A549 (cell line): ENCODE data around the gene MAPK8IP3. TPM values are rescaled to one million over a fixed set of nuclear protein-coding genes. Genes with fewer than 3 reads are reported as not detected.

Experiments
- ATAC-seq, 2 experiments: fragments of 200-7000 bp in 1 of 2; fragments of >200 bp in 1 of 2; cut with Nextera tagmentation in 1 of 2; cut with Tn5 transposase in 1 of 2; 3 replicates each; pipeline versions ENCODE4 v1.8.0 to v1.9.1; 2018 to 2020; ENCODE audit warnings: mild to moderate bottlenecking in 1 of 2, moderate library complexity in 1 of 2
- CTCF ChIA-PET: fragments of 300-600 bp; sonication (Branson Sonifier 250); formaldehyde crosslinking; extraction: SDS; loops from one replicate; lab custom pipeline; 2021; ENCODE audit warnings: antibody characterized with exemption, inconsistent platforms; lab: Yijun Ruan, JAX
- POLR2A ChIA-PET: fragments of 350-600 bp; formaldehyde crosslinking; extraction: SDS; loops from one replicate; lab custom pipeline; 2021; ENCODE audit warnings: antibody characterized with exemption, inconsistent platforms; lab: Yijun Ruan, JAX
- DNase-seq, 2 experiments: peaks; one replicate each; pipeline versions ENCODE4 v3.0.0 to v3.0.0-alpha.2; 2011 to 2016; ENCODE audit warnings: low read depth in 1 of 2, low spot score in 1 of 2
- FAIRE-seq: peaks from 2 replicates; lab custom pipeline; 2011; peaks lifted over from hg19 to GRCh38; lab: Jason Lieb, UNC
- H3K27ac ChIP-seq, 2 experiments: fragments of >200 bp; sonication (Bioruptor Twin); formaldehyde crosslinking; 3 replicates each; pipeline ENCODE4 v1.5.1; 2016 to 2017
- H3K4me1 ChIP-seq: fragments of >200 bp; sonication (Bioruptor Twin); formaldehyde crosslinking; 3 replicates; pipeline ENCODE4 v1.6.1; 2016
- H3K4me2 ChIP-seq: fragments of >200 bp; sonication (Bioruptor Twin); formaldehyde crosslinking; 3 replicates; pipeline ENCODE4 v1.6.1; 2016
- H3K4me3 ChIP-seq: fragments of >200 bp; sonication (Bioruptor Twin); formaldehyde crosslinking; 3 replicates; pipeline ENCODE4 v1.5.1; 2016
- H3K9me3 ChIP-seq: fragments of >200 bp; sonication (Bioruptor Twin); formaldehyde crosslinking; 3 replicates; pipeline ENCODE4 v1.6.1; 2016
- CBX8 ChIP-seq: fragments of 200-600 bp; sonication (generic); IDR thresholded peaks from 2 replicates; pipeline ENCODE4 v1.6.1; 2016
- CEBPB ChIP-seq, 2 experiments: fragments of >200 bp in 1 of 2; sonication (Bioruptor Twin) in 1 of 2; formaldehyde crosslinking in 1 of 2; IDR thresholded peaks; 2 replicates each; pipeline ENCODE4 v1.6.1; 2012 to 2016
- CHD4 ChIP-seq: fragments of 200-600 bp; sonication (generic); IDR thresholded peaks from 2 replicates; pipeline ENCODE4 v1.6.1; 2016; ENCODE audit warnings: antibody characterized with exemption, mild to moderate bottlenecking, borderline replicate concordance
- EHF ChIP-seq: fragments of 250-450 bp; sonication (Bioruptor Pico); IDR thresholded peaks from 2 replicates; pipeline ENCODE4 v1.5.0; 2020; ENCODE audit warnings: mild to moderate bottlenecking
- FOXS1 ChIP-seq: fragments of 250-450 bp; sonication (Bioruptor Pico); IDR thresholded peaks from 2 replicates; pipeline ENCODE4 v1.5.0; 2020; ENCODE audit warnings: mild to moderate bottlenecking, moderate library complexity
- GATA3 ChIP-seq: IDR thresholded peaks from 2 replicates; pipeline ENCODE4 v1.6.1; 2012; ENCODE audit warnings: borderline replicate concordance
- HDAC2 ChIP-seq: fragments of 200-600 bp; sonication (generic); IDR thresholded peaks from 2 replicates; pipeline ENCODE4 v1.6.1; 2016
- HOXA7 ChIP-seq: fragments of 250-450 bp; sonication (Bioruptor Pico); IDR thresholded peaks from 2 replicates; pipeline ENCODE4 v1.5.0; 2020; ENCODE audit warnings: mild to moderate bottlenecking, moderate library complexity
- HOXB13 ChIP-seq: fragments of 250-450 bp; sonication (Bioruptor Pico); IDR thresholded peaks from 2 replicates; pipeline ENCODE4 v1.5.0; 2020; ENCODE audit warnings: low read depth, mild to moderate bottlenecking, moderate library complexity
- JUN ChIP-seq, 2 experiments: fragments of >200 bp; sonication (Bioruptor Twin); formaldehyde crosslinking; IDR thresholded peaks; 2 replicates in 1 of 2; 3 replicates in 1 of 2; pipeline ENCODE4 v1.6.1; 2016 to 2017
- JUNB ChIP-seq: fragments of >200 bp; sonication (Bioruptor Twin); formaldehyde crosslinking; IDR thresholded peaks from 2 replicates; pipeline ENCODE4 v1.6.1; 2016
- KDM1A ChIP-seq: fragments of 200-600 bp; sonication (generic); IDR thresholded peaks from 2 replicates; pipeline ENCODE4 v1.6.1; 2016; ENCODE audit warnings: low read depth, mild to moderate bottlenecking
- KDM5A ChIP-seq: fragments of 200-600 bp; sonication (generic); IDR thresholded peaks from 2 replicates; pipeline ENCODE4 v1.6.1; 2016; ENCODE audit warnings: antibody characterized with exemption, mild to moderate bottlenecking
- MAFK ChIP-seq: fragments of 450-650 bp; IDR thresholded peaks from 2 replicates; pipeline ENCODE4 v1.6.1; 2014; ENCODE audit not compliant: partially characterized antibody
- MAZ ChIP-seq: fragments of 150-350 bp; IDR thresholded peaks from 2 replicates; pipeline ENCODE4 v1.6.1; 2014; ENCODE audit warnings: antibody characterized with exemption, low read depth, low read length, borderline replicate concordance
- NPAS2 ChIP-seq: fragments of 250-450 bp; sonication (Bioruptor Pico); IDR thresholded peaks from 2 replicates; pipeline ENCODE4 v1.8.0; 2022; ENCODE audit warnings: mild to moderate bottlenecking, moderate library complexity, borderline replicate concordance
- RCOR1 ChIP-seq: fragments of 150-350 bp; IDR thresholded peaks from 2 replicates; pipeline ENCODE4 v1.6.1; 2014; ENCODE audit warnings: antibody characterized with exemption, low read length, low read depth
- ZC3H11A ChIP-seq: fragments of 450-650 bp; IDR thresholded peaks from 2 replicates; pipeline ENCODE4 v1.6.1; 2014; ENCODE audit warnings: antibody characterized with exemption, mild to moderate bottlenecking
- ZFP36 ChIP-seq: fragments of 450-650 bp; IDR thresholded peaks from 2 replicates; pipeline ENCODE4 v1.6.1; 2014; ENCODE audit warnings: borderline replicate concordance; ENCODE audit not compliant: partially characterized antibody
- ZNF302 ChIP-seq: fragments of 250-450 bp; sonication (Bioruptor Pico); IDR thresholded peaks from 2 replicates; pipeline ENCODE4 v1.9.0; 2021; ENCODE audit warnings: inconsistent platforms, mild to moderate bottlenecking, moderate library complexity
- ZSCAN20 ChIP-seq: fragments of 250-450 bp; sonication (Bioruptor Pico); IDR thresholded peaks from 2 replicates; pipeline ENCODE4 v1.8.0; 2022; ENCODE audit warnings: mild to moderate bottlenecking, moderate library complexity
- WGBS: methylation state at CpG from one replicate; pipeline ENCODE4 v1.1.6; 2017; ENCODE audit errors: missing lambda C conversion rate; 5-methylcytosine and 5-hydroxymethylcytosine counted together
- polyA plus RNA-seq, 4 experiments: library from polyadenylated mRNA; depleted of rRNA in 3 of 4; stranded (reverse); fragments of >200 nt; fragmentation: RNase III in 1 of 4; extraction: RNeasy Plus Mini Kit Qiagen cat#74134 plus additional on column Dnase treatment in 1 of 4; gene quantifications; 2 replicates in 3 of 4; 3 replicates in 1 of 4; pipeline ENCODE4 v1.2.3, GENCODE V29; 2011 to 2017
- TF ChIP-seq, protein P1 (sequence below): fragments of >200 bp; sonication (Bioruptor Twin); formaldehyde crosslinking; IDR thresholded peaks from 2 replicates; pipeline ENCODE4 v1.6.1; 2016
- TF ChIP-seq, protein P2 (sequence below): fragments of >200 bp; sonication (Bioruptor Twin); formaldehyde crosslinking; IDR thresholded peaks from 3 replicates; pipeline ENCODE4 v1.6.1; 2016
- TF ChIP-seq, protein P3 (sequence below): fragments of 150-350 bp; IDR thresholded peaks from 2 replicates; pipeline ENCODE4 v1.6.1; 2014; ENCODE audit warnings: low read depth, mild to moderate bottlenecking, low read length
- TF ChIP-seq, protein P4 (sequence below): fragments of 250-450 bp; sonication (Bioruptor Pico); IDR thresholded peaks from 2 replicates; pipeline ENCODE4 v1.5.0; 2020; ENCODE audit warnings: low read depth, mild to moderate bottlenecking, moderate library complexity
- TF ChIP-seq, protein P5 (sequence below): IDR thresholded peaks from 2 replicates; pipeline ENCODE4 v1.6.1; 2012
- TF ChIP-seq, protein P6 (sequence below): IDR thresholded peaks from 2 replicates; pipeline ENCODE4 v1.6.1; 2012; ENCODE audit warnings: low read depth, borderline replicate concordance
- TF ChIP-seq, protein P7 (sequence below): fragments of 250-450 bp; sonication (Bioruptor Pico); IDR thresholded peaks from 2 replicates; pipeline ENCODE4 v1.5.0; 2021; ENCODE audit warnings: mild to moderate bottlenecking, moderate library complexity, borderline replicate concordance

MAPK8IP3 gene
- polyA plus RNA-seq, 2 of the 4 experiments (the other 2 are of a cell fraction): 12.0 to 53.3 TPM

DNA sequence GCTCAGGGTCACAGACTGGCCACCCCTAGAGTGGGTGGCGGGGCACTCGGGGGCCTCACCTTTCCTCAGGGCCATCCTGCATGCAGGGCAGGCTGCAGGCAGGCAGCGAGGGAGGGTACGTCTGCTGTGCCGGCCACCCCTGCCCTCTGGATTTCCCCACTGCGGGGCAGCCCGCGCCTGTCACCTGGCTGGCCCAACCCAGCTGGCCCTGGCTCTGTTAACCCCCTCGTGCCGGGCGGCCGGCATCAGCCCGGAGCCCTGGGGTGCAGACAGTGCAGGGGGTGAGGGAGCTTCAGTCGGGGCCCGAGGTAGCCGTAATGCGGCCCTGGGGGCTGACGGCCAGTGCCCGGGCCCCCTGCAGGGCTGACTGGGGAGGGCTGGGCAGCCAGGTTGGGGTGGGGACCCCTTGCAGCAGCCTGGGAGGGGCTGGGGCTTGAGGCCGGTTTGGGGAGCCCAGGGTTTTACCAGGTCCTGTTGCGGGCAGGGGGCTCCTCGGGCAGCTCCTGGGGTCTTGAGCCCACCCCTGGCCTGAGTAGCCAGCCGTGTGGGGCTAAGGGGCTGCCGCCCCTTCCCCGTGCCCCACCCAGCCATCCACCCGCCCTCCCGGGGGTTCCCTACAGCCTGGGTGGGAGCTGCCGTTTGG, 87.7 kb downstream of the MAPK8IP3 start, which contains the start of gene IGFALS:
IGFALS (minus strand) TSS at position 128 of the 643 bp plus-strand sequence; CDS start at position 75, 53 bp downstream.
- TF ChIP-seq, protein P1, sequence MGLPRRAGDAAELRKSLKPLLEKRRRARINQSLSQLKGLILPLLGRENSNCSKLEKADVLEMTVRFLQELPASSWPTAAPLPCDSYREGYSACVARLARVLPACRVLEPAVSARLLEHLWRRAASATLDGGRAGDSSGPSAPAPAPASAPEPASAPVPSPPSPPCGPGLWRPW: no peak
- TF ChIP-seq JUNB (no peak), HDAC2 (no peak), JUN (IDR thresholded peaks at IDR 0.05) (no peak), EHF (CRISPR knock-in tag) (no peak), MAZ (no peak), KDM1A (no peak), ZFP36 (no peak), MAFK (no peak), GATA3 (no peak), KDM5A (no peak), ZC3H11A (no peak), CHD4 (no peak), NPAS2 (CRISPR knock-in tag) (no peak), CBX8 (no peak)
- TF ChIP-seq, protein P2, sequence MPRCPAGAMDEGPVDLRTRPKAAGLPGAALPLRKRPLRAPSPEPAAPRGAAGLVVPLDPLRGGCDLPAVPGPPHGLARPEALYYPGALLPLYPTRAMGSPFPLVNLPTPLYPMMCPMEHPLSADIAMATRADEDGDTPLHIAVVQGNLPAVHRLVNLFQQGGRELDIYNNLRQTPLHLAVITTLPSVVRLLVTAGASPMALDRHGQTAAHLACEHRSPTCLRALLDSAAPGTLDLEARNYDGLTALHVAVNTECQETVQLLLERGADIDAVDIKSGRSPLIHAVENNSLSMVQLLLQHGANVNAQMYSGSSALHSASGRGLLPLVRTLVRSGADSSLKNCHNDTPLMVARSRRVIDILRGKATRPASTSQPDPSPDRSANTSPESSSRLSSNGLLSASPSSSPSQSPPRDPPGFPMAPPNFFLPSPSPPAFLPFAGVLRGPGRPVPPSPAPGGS: no peak
- TF ChIP-seq, protein P3, sequence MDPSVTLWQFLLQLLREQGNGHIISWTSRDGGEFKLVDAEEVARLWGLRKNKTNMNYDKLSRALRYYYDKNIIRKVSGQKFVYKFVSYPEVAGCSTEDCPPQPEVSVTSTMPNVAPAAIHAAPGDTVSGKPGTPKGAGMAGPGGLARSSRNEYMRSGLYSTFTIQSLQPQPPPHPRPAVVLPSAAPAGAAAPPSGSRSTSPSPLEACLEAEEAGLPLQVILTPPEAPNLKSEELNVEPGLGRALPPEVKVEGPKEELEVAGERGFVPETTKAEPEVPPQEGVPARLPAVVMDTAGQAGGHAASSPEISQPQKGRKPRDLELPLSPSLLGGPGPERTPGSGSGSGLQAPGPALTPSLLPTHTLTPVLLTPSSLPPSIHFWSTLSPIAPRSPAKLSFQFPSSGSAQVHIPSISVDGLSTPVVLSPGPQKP: no peak
- TF ChIP-seq, protein P4, sequence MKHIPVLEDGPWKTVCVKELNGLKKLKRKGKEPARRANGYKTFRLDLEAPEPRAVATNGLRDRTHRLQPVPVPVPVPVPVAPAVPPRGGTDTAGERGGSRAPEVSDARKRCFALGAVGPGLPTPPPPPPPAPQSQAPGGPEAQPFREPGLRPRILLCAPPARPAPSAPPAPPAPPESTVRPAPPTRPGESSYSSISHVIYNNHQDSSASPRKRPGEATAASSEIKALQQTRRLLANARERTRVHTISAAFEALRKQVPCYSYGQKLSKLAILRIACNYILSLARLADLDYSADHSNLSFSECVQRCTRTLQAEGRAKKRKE: no peak
- TF ChIP-seq, protein P5, sequence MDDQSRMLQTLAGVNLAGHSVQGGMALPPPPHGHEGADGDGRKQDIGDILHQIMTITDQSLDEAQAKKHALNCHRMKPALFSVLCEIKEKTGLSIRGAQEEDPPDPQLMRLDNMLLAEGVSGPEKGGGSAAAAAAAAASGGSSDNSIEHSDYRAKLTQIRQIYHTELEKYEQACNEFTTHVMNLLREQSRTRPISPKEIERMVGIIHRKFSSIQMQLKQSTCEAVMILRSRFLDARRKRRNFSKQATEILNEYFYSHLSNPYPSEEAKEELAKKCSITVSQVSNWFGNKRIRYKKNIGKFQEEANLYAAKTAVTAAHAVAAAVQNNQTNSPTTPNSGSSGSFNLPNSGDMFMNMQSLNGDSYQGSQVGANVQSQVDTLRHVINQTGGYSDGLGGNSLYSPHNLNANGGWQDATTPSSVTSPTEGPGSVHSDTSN: no peak
- TF ChIP-seq, protein P6, sequence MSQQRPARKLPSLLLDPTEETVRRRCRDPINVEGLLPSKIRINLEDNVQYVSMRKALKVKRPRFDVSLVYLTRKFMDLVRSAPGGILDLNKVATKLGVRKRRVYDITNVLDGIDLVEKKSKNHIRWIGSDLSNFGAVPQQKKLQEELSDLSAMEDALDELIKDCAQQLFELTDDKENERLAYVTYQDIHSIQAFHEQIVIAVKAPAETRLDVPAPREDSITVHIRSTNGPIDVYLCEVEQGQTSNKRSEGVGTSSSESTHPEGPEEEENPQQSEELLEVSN: no peak
- TF ChIP-seq, all 56 proteins: peak for 0
- FAIRE-seq (no peak), DNase-seq (no peak), ATAC-seq (peak; percentile 19 to 28; a peak in 5 of 6 replicates)
- peaks cover 5% of the 10 kb centered on the region; the same call in 1 of the 3 replicates for H3K4me1 ChIP-seq
- ChIA-PET CTCF (interaction anchor here (1.1 to 1.6 kb wide), 4 partner anchors 11 to 30 kb away, joined by 3 to 7 read pairs (median 5); partner anchors contain the start of genes MRPS34 and NUBP2), POLR2A (interaction anchor here (1.8 kb wide), 1 partner anchor 11 kb away, joined by 9 read pairs; the partner anchor contains the start of genes NUBP2 and SPSB3)
- no peak within 1 kb of the TSS for H3K27ac ChIP-seq
- no peak within 1 kb of the TSS for H3K4me3 ChIP-seq
- 58% methylated on average over 8 of the region's 28 CpGs for WGBS
- peaks cover 11% of the 10 kb centered on the region; the same call in 2 of the 3 replicates for H3K9me3 ChIP-seq
- no peak within 1 kb of the TSS for H3K4me2 ChIP-seq

DNA sequence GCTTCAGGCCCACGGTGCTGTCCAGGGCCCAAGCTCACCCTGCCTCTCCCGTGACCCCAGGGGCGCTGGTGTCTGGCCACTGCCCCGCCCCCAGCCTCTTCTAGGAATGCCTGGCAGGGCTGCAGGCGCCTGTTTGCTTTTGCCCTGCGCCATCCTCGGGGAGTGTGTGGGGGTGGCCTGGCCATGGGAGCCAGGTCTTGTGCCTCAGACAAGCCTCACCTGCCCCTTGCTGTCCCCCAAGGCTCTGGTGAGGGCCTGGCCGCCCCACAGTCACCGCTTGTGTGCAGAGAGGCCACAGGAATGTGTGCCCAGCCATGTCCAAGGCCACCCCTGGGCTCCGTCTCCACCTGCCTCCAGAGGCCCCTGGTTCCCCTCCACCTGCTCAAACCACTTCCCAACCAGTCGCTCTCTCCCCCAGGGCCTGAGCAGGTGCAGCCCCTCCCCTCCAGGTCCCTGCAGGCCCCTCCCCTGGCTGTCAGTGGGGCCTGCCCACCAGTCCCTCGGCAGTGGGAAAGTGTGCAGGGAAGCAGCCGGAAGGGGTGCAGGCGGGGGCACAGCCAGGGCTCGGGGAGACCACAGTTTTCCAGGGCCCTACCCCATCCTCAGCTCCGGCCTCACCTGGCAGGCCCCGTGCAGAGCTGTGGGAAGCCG, 88.4 kb downstream of the MAPK8IP3 start:
- Histone ChIP-seq H3K4me3 (no peak overlapping the region), H3K4me1 (peaks cover 5% of the 10 kb centered on the region; the same call in 1 of the 3 replicates), H3K4me2 (no peak overlapping the region), H3K27ac (no peak overlapping the region), H3K9me3 (peaks cover 17% of the 10 kb centered on the region; the same call in 2 of the 3 replicates)
- CTCF ChIA-PET: interaction anchor here (1.6 kb wide), 1 partner anchor 21 kb away, joined by 6 read pairs; the partner anchor contains the start of gene MRPS34
- ATAC-seq: peak; percentile 17 to 35; a peak in 4 of 6 replicates
- WGBS: 81% methylated on average over 8 of the region's 18 CpGs
- no peak for DNase-seq
- POLR2A ChIA-PET: interaction anchor here (1.8 kb wide), 1 partner anchor 12 kb away, joined by 9 read pairs; the partner anchor contains the start of genes NUBP2 and SPSB3
- no peak for FAIRE-seq
- TF ChIP-seq ZSCAN20 (CRISPR knock-in tag): no peak
- TF ChIP-seq, protein P6: no peak
- no peak for TF ChIP-seq HOXA7
- no peak for TF ChIP-seq FOXS1 (CRISPR knock-in tag)
- TF ChIP-seq RCOR1: no peak
- no peak for TF ChIP-seq HOXB13 (CRISPR knock-in tag)
- no peak for TF ChIP-seq ZC3H11A
- no peak for TF ChIP-seq JUN (IDR thresholded peaks at IDR 0.05)
- TF ChIP-seq, protein P7, sequence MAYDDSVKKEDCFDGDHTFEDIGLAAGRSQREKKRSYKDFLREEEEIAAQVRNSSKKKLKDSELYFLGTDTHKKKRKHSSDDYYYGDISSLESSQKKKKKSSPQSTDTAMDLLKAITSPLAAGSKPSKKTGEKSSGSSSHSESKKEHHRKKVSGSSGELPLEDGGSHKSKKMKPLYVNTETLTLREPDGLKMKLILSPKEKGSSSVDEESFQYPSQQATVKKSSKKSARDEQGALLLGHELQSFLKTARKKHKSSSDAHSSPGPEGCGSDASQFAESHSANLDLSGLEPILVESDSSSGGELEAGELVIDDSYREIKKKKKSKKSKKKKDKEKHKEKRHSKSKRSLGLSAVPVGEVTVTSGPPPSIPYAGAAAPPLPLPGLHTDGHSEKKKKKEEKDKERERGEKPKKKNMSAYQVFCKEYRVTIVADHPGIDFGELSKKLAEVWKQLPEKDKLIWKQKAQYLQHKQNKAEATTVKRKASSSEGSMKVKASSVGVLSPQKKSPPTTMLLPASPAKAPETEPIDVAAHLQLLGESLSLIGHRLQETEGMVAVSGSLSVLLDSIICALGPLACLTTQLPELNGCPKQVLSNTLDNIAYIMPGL (CRISPR knock-in tag): no peak
- TF ChIP-seq HDAC2: no peak
- TF ChIP-seq CEBPB (IDR thresholded peaks at IDR 0.05): no peak
- no peak for TF ChIP-seq MAFK
- TF ChIP-seq ZNF302: no peak
